GM12891 (cell line): Measurements from ENCODE around the gene DNM3.

ENCODE experiments used
- DNase-seq: peaks from one replicate; pipeline ENCODE4 v3.0.0; 2011; ENCODE audit warnings: low spot score; ENCODE audit not compliant: insufficient read length
- FAIRE-seq: peaks from 2 replicates; lab custom pipeline; 2011; peaks lifted over from hg19 to GRCh38; lab: Jason Lieb, UNC
- PAX5 ChIP-seq: IDR thresholded peaks from 2 replicates; pipeline ENCODE4 v1.6.1; 2011; ENCODE audit warnings: low read length, moderate library complexity, mild to moderate bottlenecking; ENCODE audit not compliant: insufficient read depth, severe bottlenecking
- POLR2A ChIP-seq: IDR thresholded peaks from 2 replicates; pipeline ENCODE4 v1.6.1; 2011; ENCODE audit warnings: low read depth, low read length, control low read depth
- POLR2AphosphoS5 ChIP-seq: IDR thresholded peaks from 2 replicates; pipeline ENCODE4 v1.6.1; 2011; ENCODE audit warnings: low read depth, low read length, control low read depth
- POU2F2 ChIP-seq: IDR thresholded peaks from 2 replicates; pipeline ENCODE4 v1.6.1; 2011; ENCODE audit warnings: low read depth, mild to moderate bottlenecking, control low read depth, low read length, moderate library complexity
- SPI1 ChIP-seq: IDR thresholded peaks from 2 replicates; pipeline ENCODE4 v1.6.1; 2011; ENCODE audit warnings: low read depth, low read length, control low read depth
- TAF1 ChIP-seq: IDR thresholded peaks from 2 replicates; pipeline ENCODE4 v1.6.1; 2011; ENCODE audit warnings: low read depth, low read length, control low read depth

Gene DNM3

GRCh38 chr1:171988243-171988885, 147.1 kb downstream of the DNM3 start:
- FAIRE-seq: no peak
- no peak for TF ChIP-seq POU2F2
- TF ChIP-seq POLR2A: no peak
- no peak for TF ChIP-seq PAX5
- no peak for TF ChIP-seq POLR2AphosphoS5
- no peak for TF ChIP-seq SPI1
- no peak for TF ChIP-seq TAF1
- no peak for DNase-seq

GRCh38 chr1:171990371-171990770, 149.1 kb downstream of the DNM3 start:
- FAIRE-seq (no peak), DNase-seq (no peak)
- TF ChIP-seq TAF1: no peak
- no peak for TF ChIP-seq PAX5
- TF ChIP-seq POLR2A: no peak
- TF ChIP-seq SPI1: no peak
- TF ChIP-seq POU2F2: no peak
- no peak for TF ChIP-seq POLR2AphosphoS5

- no peak for TF ChIP-seq TAF1
- no peak for TF ChIP-seq PAX5
- TF ChIP-seq POLR2AphosphoS5: no peak
- DNase-seq (no peak), FAIRE-seq (no peak)
These were observed 153.0 kb downstream of the DNM3 start for GRCh38 chr1:171994293-171994692.

GRCh38 chr1:171995573-171995972, 154.3 kb downstream of the DNM3 start:
- FAIRE-seq (no peak), DNase-seq (no peak)
- TF ChIP-seq PAX5 (no peak), POU2F2 (no peak), SPI1 (no peak), TAF1 (no peak), POLR2AphosphoS5 (no peak), POLR2A (no peak)

- FAIRE-seq: no peak
- no peak for TF ChIP-seq POLR2AphosphoS5
- no peak for TF ChIP-seq POU2F2
- DNase-seq: no peak
These were observed 156.6 kb downstream of the DNM3 start for GRCh38 chr1:171997936-171998335.

- DNase-seq: no peak
- FAIRE-seq: no peak
- TF ChIP-seq POLR2AphosphoS5: no peak
- TF ChIP-seq POLR2A: no peak
- TF ChIP-seq SPI1: no peak
- TF ChIP-seq PAX5: no peak
- TF ChIP-seq POU2F2: no peak
- no peak for TF ChIP-seq TAF1
These were observed 157.4 kb downstream of the DNM3 start for GRCh38 chr1:171998711-171999110.

- DNase-seq: no peak
- FAIRE-seq: no peak
- TF ChIP-seq TAF1 (no peak), POU2F2 (no peak), PAX5 (no peak), POLR2A (no peak)
These were observed 158.5 kb downstream of the DNM3 start for GRCh38 chr1:171999756-172000155.

GRCh38 chr1:172001288-172001687, 160.0 kb downstream of the DNM3 start:
- no peak for FAIRE-seq
- TF ChIP-seq TAF1 (no peak), PAX5 (no peak)

GRCh38 chr1:172002725-172003345, 161.5 kb downstream of the DNM3 start:
- TF ChIP-seq TAF1: no peak
- TF ChIP-seq POLR2AphosphoS5: no peak
- no peak for TF ChIP-seq POU2F2
- TF ChIP-seq PAX5: no peak
- no peak for TF ChIP-seq SPI1
- TF ChIP-seq POLR2A: no peak
- peak; percentile 54 for FAIRE-seq
- DNase-seq: no peak

More at GRCh38 chr1:172001288-172001687, 160.0 kb downstream of the DNM3 start:
- DNase-seq: no peak

GRCh38 chr1:172003766-172004530, 162.7 kb downstream of the DNM3 start:
- TF ChIP-seq PAX5: no peak
- no peak for TF ChIP-seq SPI1
- no peak for TF ChIP-seq POU2F2
- no peak for TF ChIP-seq POLR2AphosphoS5
- FAIRE-seq: no peak
- DNase-seq: no peak
